Activated B cell treated with CpG ODN at 0.5 μM for 24 hours (primary cell): ENCODE results near the gene MACROD1. TPM values are rescaled to one million over a fixed set of nuclear protein-coding genes. Genes with fewer than 3 reads are reported as not detected.

Experiments
- ATAC-seq: fragments of 200-7000 bp; cut with Tn5 transposase; one replicate; pipeline ENCODE4 v1.10.0; 2021; ENCODE audit warnings: low read depth, mild to moderate bottlenecking, moderate library complexity
- CTCF ChIA-PET: fragments of 350-600 bp; sonication (Branson Sonifier 250); formaldehyde crosslinking; loops from one replicate; lab custom pipeline; 2021; ENCODE audit warnings: antibody characterized with exemption; lab: Charles Lee
- POLR2A ChIA-PET: fragments of 350-600 bp; sonication (Branson Sonifier 250); formaldehyde crosslinking; loops from one replicate; lab custom pipeline; 2021; ENCODE audit warnings: antibody characterized with exemption; lab: Charles Lee
- DNase-seq: peaks from one replicate; pipeline ENCODE4 v3.0.0; 2022
- H3K27ac Mint-ChIP-seq: one replicate; pipeline ENCODE4 v1.8.0; 2020; ENCODE audit warnings: mixed read lengths
- H3K27me3 Mint-ChIP-seq: one replicate; pipeline ENCODE4 v1.8.0; 2021; ENCODE audit warnings: mixed read lengths
- H3K36me3 Mint-ChIP-seq: one replicate; pipeline ENCODE4 v1.8.0; 2021; ENCODE audit warnings: low read depth, mixed read lengths
- H3K4me1 Mint-ChIP-seq: one replicate; pipeline ENCODE4 v1.8.0; 2021; ENCODE audit warnings: mixed read lengths
- H3K4me3 Mint-ChIP-seq: one replicate; pipeline ENCODE4 v1.8.0; 2020; ENCODE audit warnings: mild to moderate bottlenecking, mixed read lengths
- H3K9me3 Mint-ChIP-seq: one replicate; pipeline ENCODE4 v1.8.0; 2020; ENCODE audit warnings: mixed read lengths
- CTCF ChIP-seq: fragments of 200-600 bp; IDR thresholded peaks from one replicate; pipeline ENCODE4 v1.8.0; 2022; ENCODE audit warnings: antibody characterized with exemption, mild to moderate bottlenecking
- intact Hi-C: fragments of 100-400 bp; cut with micrococcal nuclease; formaldehyde crosslinking; loops from one replicate; pipeline ENCODE4 v1.15.1; 2024
- total RNA-seq: library from RNA; stranded (reverse); gene quantifications from 2 replicates; pipeline ENCODE4 v1.2.3, GENCODE V29; 2022

The MACROD1 gene
- total RNA-seq, 1 donor from 2014 or later = 4.5 TPM

- no peak for TF ChIP-seq CTCF
Observed at GRCh38 chr11:64206457-64207255, 40.7 kb upstream of the MACROD1 start, which contains the start of gene FERMT3. Gene FERMT3, plus strand, starts transcription at chr11:64206721. Its CDS starts 644 bp downstream, at chr11:64207365.

GRCh38 chr11:64204464-64204989, 38.6 kb upstream of the MACROD1 start:
- DNase-seq (peak; percentile 49), ATAC-seq (peak; percentile 22)
- peak overlapping the region; percentile 73 for H3K4me3 Mint-ChIP-seq
- H3K9me3 Mint-ChIP-seq = no peaks in the 10 kb centered on the region
- POLR2A ChIA-PET = interaction anchor here (0.6 to 9.3 kb wide), 16 partner anchors 12 to 150 kb away, joined by 3 to 191 read pairs (median 8); partner anchors contain the start of genes BAD, CCDC88B, DNAJC4 and ESRRA
- no peaks in the 10 kb centered on the region for H3K27me3 Mint-ChIP-seq
- peaks cover 44% of the 10 kb centered on the region for H3K4me1 Mint-ChIP-seq
- TF ChIP-seq CTCF = no peak
- CTCF ChIA-PET = interaction anchor here (0.8 to 6.1 kb wide), 24 partner anchors 8 to 449 kb away, joined by 3 to 147 read pairs (median 6); partner anchors contain the start of genes BAD, CATSPERZ, ESRRA and NUDT22
- intact Hi-C loops = loop anchor here (1.0 kb wide), 3 partner anchors 47 to 100 kb away; partner anchors contain the start of gene PLCB3
- H3K27ac Mint-ChIP-seq = peak overlapping the region; percentile 83
- peaks cover 67% of the 10 kb centered on the region for H3K36me3 Mint-ChIP-seq

More at GRCh38 chr11:64206457-64207255, 40.7 kb upstream of the MACROD1 start, which contains the start of gene FERMT3:
- no peaks in the 10 kb centered on the region for H3K9me3 Mint-ChIP-seq
- ATAC-seq (peak; percentile 56), DNase-seq (peak; percentile 49)
- intact Hi-C loops = loop anchor here (1.0 to 2.0 kb wide), 4 partner anchors 20 to 35 kb away; partner anchors contain the start of genes DNAJC4, FKBP2, NUDT22 and STIP1
- peaks cover 48% of the 10 kb centered on the region for H3K4me1 Mint-ChIP-seq
- POLR2A ChIA-PET = interaction anchor here (0.6 to 9.3 kb wide), 25 partner anchors 10 to 1433 kb away, joined by 3 to 191 read pairs (median 6); partner anchors contain the start of genes BAD, CATSPERZ, CCDC88B and DNAJC4
- no peaks in the 10 kb centered on the region for H3K27me3 Mint-ChIP-seq
- CTCF ChIA-PET = interaction anchor here (0.9 to 6.1 kb wide), 12 partner anchors 9 to 242 kb away, joined by 3 to 147 read pairs (median 9); partner anchors contain the start of genes CATSPERZ, ESRRA, NUDT22 and PPP1R14B
- H3K4me3 Mint-ChIP-seq = peak within 1 kb of the TSS; percentile 90
- H3K36me3 Mint-ChIP-seq = peaks cover 60% of the 10 kb centered on the region
- H3K27ac Mint-ChIP-seq = peak within 1 kb of the TSS; percentile 92

- TF ChIP-seq CTCF = no peak
- no peak for DNase-seq
- peaks cover 40% of the 10 kb centered on the region for H3K4me1 Mint-ChIP-seq
- ATAC-seq = no peak
- intact Hi-C loops = loop anchor here (1.0 kb wide), 3 partner anchors 47 to 100 kb away; partner anchors contain the start of gene PLCB3
- POLR2A ChIA-PET = interaction anchor here (0.6 to 9.3 kb wide), 15 partner anchors 13 to 151 kb away, joined by 4 to 191 read pairs (median 8); partner anchors contain the start of genes BAD, CCDC88B, DNAJC4 and ESRRA
- H3K27me3 Mint-ChIP-seq = no peaks in the 10 kb centered on the region
- H3K36me3 Mint-ChIP-seq = peaks cover 66% of the 10 kb centered on the region
- H3K27ac Mint-ChIP-seq = no peak overlapping the region
- CTCF ChIA-PET = interaction anchor here (0.8 to 6.1 kb wide), 21 partner anchors 8 to 450 kb away, joined by 3 to 147 read pairs (median 7); partner anchors contain the start of genes BAD, CATSPERZ, ESRRA and NUDT22
- no peaks in the 10 kb centered on the region for H3K9me3 Mint-ChIP-seq
- no peak overlapping the region for H3K4me3 Mint-ChIP-seq
Observed at GRCh38 chr11:64204080-64204440, 38.1 kb upstream of the MACROD1 start.

GRCh38 chr11:64203421-64204079, 37.6 kb upstream of the MACROD1 start:
- TF ChIP-seq CTCF = no peak
- Mint-ChIP-seq H3K4me1 (peaks cover 35% of the 10 kb centered on the region), H3K4me3 (no peak overlapping the region), H3K9me3 (no peaks in the 10 kb centered on the region), H3K36me3 (peaks cover 67% of the 10 kb centered on the region), H3K27ac (no peak overlapping the region), H3K27me3 (no peaks in the 10 kb centered on the region)
- intact Hi-C loops = loop anchor here (1.0 kb wide), 3 partner anchors 48 to 101 kb away; partner anchors contain the start of gene PLCB3
- DNase-seq = no peak
- ChIA-PET CTCF (interaction anchor here (1.4 to 6.1 kb wide), 9 partner anchors 18 to 450 kb away, joined by 3 to 147 read pairs (median 14); partner anchors contain the start of genes CATSPERZ, ESRRA, NUDT22 and PPP1R14B), POLR2A (interaction anchor here (1.5 to 5.3 kb wide), 6 partner anchors 17 to 137 kb away, joined by 4 to 127 read pairs (median 44); partner anchors contain the start of genes BAD, CCDC88B, FKBP2 and PPP1R14B)
- ATAC-seq = no peak
